Activated gamma-delta T cell treated with anti-CD3 and anti-CD28 coated beads, Interleukin-2, amount 50 U/mL, for 16 hours (primary cell): ENCODE results near the gene RNASE11.
"Not testable (repeated sequence)": the region's sequence is repeated elsewhere in the genome, so short reads cannot be mapped to it uniquely, and the experiment has no call there.

Source experiments
- DNase-seq: peaks from one replicate; pipeline ENCODE4 v3.0.0-alpha.2; 2020; ENCODE audit warnings: low read depth

Gene RNASE11

DNA sequence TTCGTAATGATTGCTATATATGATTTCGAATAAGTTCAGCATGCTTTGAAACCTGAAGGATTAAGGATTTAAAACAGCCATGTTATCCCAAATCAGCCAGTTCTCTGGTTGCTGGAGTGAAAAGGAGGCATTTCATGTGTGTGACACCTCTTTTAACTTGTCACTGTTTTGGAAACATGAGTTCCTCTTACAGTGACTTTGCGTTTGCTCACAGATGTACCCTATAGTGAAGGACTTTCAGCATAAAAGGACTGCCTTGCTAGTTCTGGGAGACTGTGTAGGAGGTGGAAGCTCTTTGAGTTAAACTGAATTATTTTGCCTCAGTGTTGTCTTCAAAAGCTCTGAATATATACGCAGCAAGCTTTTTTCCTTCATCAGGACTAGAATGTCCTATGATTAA, 7.6 kb downstream of the RNASE11 start:
- no peak for DNase-seq

- no peak for DNase-seq
Observed at GRCh38 chr14:20578784-20579502, 8.9 kb downstream of the RNASE11 start.

GRCh38 chr14:20578325-20578724, 9.5 kb downstream of the RNASE11 start:
- DNase-seq: no peak

- not testable (repeated sequence) for DNase-seq
Observed at GRCh38 chr14:20572382-20572990, 15.3 kb downstream of the RNASE11 start.

- DNase-seq: not testable (repeated sequence)
Observed at GRCh38 chr14:20570720-20571119, 17.1 kb downstream of the RNASE11 start.

DNA sequence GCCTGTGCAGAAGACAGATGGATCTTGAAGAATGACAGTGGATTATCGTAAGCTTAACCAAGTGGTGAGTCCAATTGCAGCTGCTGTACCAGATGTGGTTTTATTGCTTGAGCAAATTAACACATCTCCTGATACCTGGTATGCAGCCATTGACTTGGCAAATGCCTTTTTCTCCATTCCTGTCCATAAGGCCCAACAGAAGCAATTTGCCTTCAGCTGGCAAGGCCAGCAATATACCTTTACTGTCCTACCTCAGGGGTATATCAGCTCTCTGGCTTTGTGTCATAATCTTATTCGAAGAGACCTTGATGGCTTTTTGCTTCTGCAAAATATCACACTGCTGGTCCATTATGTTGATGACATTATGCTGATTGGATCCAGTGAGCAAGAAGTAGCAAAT, 17.9 kb downstream of the RNASE11 start:
- not testable (repeated sequence) for DNase-seq

DNA sequence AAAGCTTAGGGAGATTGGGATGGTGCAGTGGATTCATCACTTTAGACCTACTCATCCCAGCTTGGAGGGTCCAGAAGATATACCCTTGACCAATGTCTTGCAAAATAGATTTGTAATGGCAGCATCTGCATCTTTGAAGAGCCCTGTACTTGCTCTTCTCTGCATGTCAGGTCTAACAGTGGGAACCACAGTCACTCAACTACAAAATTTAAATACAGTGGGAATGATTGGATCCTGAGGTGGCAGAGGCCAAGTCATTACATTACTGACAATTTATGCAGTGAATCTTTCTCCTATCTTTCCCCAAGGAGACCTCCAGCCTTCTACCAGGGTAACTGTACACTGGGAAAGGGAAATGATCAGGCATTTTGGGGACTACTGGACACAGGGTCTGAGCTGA, 18.7 kb downstream of the RNASE11 start:
- DNase-seq: no peak

DNA sequence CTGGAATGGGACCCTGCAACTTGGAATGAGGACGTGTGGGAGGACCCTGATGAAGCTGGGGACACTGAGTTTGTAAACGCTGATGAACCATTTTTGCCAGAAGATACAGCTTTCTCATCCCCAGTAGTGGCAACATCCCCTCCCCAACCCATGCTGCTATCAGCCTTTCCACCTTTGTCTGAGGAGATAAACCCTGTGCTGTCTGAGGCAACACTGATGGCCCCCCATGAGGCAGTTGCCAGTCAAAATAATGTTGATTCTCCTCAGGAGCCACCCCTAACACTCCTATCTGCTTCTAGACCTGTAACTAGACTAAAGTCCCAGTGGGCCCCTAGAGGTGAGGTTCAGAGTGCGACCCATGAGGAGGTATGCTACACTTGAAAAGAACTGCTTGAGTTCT, 19.4 kb downstream of the RNASE11 start:
- DNase-seq: no peak

DNA sequence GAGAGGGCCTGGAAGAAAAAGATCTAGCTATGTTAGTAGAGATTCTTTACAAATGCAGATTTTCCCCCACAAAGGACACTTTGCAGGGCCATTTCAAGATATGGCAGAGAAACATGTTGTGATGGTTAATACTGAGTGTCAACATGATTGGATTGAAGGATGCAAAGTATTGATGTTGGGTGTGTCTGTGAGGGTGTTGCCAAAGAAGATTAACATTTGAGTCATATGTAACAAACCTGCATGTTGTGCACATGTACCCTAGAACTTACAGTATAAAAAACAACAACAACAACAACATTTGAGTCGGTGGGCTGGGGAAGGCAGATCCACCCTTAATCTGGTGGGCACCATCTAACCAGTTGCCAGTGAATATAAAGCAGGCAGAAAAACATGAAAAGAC, 20.6 kb downstream of the RNASE11 start:
- DNase-seq: not testable (repeated sequence)

GRCh38 chr14:20564501-20564997, 23.3 kb downstream of the RNASE11 start:
- DNase-seq: no peak

DNA sequence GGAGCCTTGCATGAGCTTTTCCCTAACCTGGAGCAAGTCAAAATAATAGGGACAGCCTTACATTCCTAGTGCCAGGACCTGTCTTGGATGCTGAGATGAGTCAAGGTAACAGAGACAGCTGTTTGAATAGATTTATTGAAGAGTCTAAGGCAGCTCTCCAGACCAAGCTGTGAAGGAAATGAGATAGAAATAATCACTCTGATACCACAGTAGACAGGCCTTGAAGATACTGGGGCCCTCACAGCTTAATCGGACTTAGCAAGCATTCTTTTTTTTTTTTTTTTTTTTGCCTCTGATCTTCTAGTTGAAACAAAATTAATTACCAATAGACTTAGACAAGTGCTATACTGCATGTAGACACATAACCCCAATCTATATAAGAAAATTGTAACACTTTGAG, 23.8 kb downstream of the RNASE11 start:
- DNase-seq: no peak

- no peak for DNase-seq
Observed at GRCh38 chr14:20560961-20561360, 26.8 kb downstream of the RNASE11 start, which contains the start of gene RNASE9. Gene RNASE9, minus strand, starts transcription at chr14:20561047.

- no peak for DNase-seq
Observed at GRCh38 chr14:20559461-20559904, 28.3 kb downstream of the RNASE11 start.

- DNase-seq: no peak
Observed at GRCh38 chr14:20557212-20557542, 30.6 kb downstream of the RNASE11 start.

DNA sequence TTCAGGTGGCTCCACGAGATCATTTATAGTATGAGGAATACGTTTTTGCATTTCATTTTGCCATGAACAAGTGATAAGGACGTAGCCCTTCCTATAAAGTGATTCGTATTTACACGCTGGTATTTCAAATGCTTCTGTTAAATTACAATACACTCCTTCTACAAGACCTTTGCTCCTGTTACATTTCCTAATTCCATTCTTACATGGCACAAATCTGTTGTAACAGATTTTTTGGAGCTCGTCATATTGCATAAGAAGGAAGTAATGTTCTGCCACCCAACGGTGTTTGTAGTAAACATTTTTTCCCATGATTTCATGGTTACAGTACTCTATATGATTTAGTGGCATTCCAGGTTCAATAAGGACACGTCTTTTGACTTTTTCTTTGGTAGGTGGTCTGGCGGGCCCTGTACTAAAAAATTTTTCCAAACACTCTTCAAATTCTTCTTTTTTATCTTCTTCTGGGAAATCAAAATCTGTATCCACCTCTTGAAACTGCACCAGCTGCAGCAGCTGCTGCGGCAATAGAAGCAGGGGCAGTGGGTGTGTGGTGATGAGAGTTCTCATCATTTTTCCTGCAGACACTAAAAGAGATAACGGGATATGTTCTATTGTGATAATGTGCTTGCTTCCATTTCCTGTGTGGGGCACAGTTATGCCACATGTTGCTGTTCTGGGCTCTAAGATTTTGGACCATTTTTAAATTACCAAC, 31.1 kb downstream of the RNASE11 start:
- no peak for DNase-seq

GRCh38 chr14:20555845-20556244, 32.0 kb downstream of the RNASE11 start:
- no peak for DNase-seq

DNA sequence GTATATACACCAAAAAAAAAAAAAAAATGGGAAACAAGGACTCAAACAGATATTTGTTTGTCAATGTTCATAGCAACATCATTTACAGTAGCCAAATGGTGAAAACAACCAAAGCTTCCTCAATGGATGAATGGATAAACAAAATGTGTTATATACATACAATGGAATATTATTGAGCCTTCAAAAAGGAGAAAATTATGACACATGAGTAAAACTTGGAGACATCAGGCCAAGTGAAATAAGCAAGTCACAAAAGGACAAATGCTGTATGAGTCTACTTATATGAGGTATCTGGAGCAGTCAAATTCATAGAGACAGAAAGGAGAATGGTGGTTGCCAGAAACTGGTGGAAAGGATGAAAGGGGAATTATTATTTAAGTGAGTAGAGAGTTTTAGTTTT, 34.8 kb downstream of the RNASE11 start:
- DNase-seq: no peak

- no peak for DNase-seq
Observed at GRCh38 chr14:20551606-20552005, 36.2 kb downstream of the RNASE11 start.

- no peak for DNase-seq
Observed at GRCh38 chr14:20550926-20551325, 36.9 kb downstream of the RNASE11 start.

GRCh38 chr14:20548414-20549158, 39.2 kb downstream of the RNASE11 start:
- no peak for DNase-seq

GRCh38 chr14:20546877-20547276, 40.9 kb downstream of the RNASE11 start:
- no peak for DNase-seq

DNA sequence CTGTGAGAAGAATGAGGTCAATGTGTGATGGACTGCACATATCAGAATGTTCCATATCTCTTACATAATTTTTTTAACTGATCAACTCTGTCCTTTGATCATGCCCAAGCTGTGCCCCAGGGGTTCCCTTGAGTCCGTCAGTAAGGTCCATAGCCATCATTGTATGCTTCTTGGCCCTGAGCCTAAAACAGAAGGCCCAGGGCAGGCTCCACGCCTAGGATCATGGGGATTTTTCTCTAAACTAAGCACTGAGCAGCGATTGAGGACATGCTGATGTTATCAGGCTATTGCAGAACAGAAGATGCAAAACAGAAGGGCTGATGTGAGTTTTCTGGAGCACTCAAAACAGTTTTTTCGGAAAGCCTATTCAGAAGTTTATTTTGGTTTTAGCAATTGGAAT, 47.9 kb downstream of the RNASE11 start:
- DNase-seq: no peak
